SK-N-SH (cell line): ENCODE measurements around the gene SRRM2. TPM values are rescaled to one million over a fixed set of nuclear protein-coding genes. Genes with fewer than 3 reads are reported as not detected.

ENCODE experiments used
- CTCF ChIA-PET: fragments of 300-600, 350-600 bp; formaldehyde crosslinking; extraction: SDS; loops from one replicate; lab custom pipeline; 2021; lab: Yijun Ruan, JAX
- POLR2A ChIA-PET: fragments of 350-600 bp; sonication (Branson Sonifier 250); formaldehyde crosslinking; extraction: SDS; loops from one replicate; lab custom pipeline; 2020; ENCODE audit warnings: antibody characterized with exemption, inconsistent platforms; lab: Yijun Ruan, JAX
- DNase-seq: peaks from one replicate; pipeline ENCODE4 v3.0.0; 2012
- H2AFZ ChIP-seq: fragments of 200-600 bp; sonication (generic); 2 replicates; pipeline ENCODE4 v1.8.1; 2016; ENCODE audit warnings: antibody characterized with exemption, mild to moderate bottlenecking, low read depth
- H3F3A ChIP-seq: fragments of 200-600 bp; sonication (generic); replicated peaks from 2 replicates; pipeline ENCODE3; 2016; ENCODE audit warnings: antibody characterized with exemption, mild to moderate bottlenecking; ENCODE audit not compliant: insufficient read depth
- H3K27ac ChIP-seq, 2 experiments: fragments of 200-500 bp in 1 of 2; fragments of 200-600 bp in 1 of 2; sonication (Bioruptor generic) in 1 of 2; sonication (generic), shearing (Covaris generic) in 1 of 2; 2 replicates each; pipeline versions ENCODE4 v1.5.1 to v1.6.1; 2014 to 2016; ENCODE audit warnings: low read depth in 2 of 2, inconsistent platforms in 1 of 2, low read length in 1 of 2, mild to moderate bottlenecking in 1 of 2, mixed read lengths in 1 of 2
- H3K27me3 ChIP-seq: fragments of 200-600 bp; sonication (generic), shearing (Covaris generic); 2 replicates; pipeline ENCODE4 v1.6.1; 2016; ENCODE audit warnings: mixed run types; ENCODE audit not compliant: insufficient read depth
- H3K36me3 ChIP-seq, 2 experiments: fragments of 200-500 bp in 1 of 2; fragments of 200-600 bp in 1 of 2; sonication (Bioruptor generic) in 1 of 2; sonication (generic) in 1 of 2; replicated peaks in 1 of 2; 2 replicates each; pipeline versions ENCODE3 to v1.5.1; 2014 to 2016; ENCODE audit warnings: low read length in 1 of 2, mild to moderate bottlenecking in 1 of 2; ENCODE audit not compliant: insufficient read depth in 2 of 2, control insufficient read depth in 1 of 2
- H3K4me1 ChIP-seq, 2 experiments: fragments of 200-500 bp in 1 of 2; fragments of 200-600 bp in 1 of 2; sonication (Bioruptor generic) in 1 of 2; sonication (generic), shearing (Covaris generic) in 1 of 2; 2 replicates each; pipeline versions ENCODE4 v1.5.1 to v1.6.1; 2014 to 2016; ENCODE audit warnings: low read depth in 1 of 2, low read length in 1 of 2, mixed run types in 1 of 2; ENCODE audit not compliant: insufficient read depth in 2 of 2, control insufficient read depth in 1 of 2
- H3K4me2 ChIP-seq: fragments of 200-600 bp; sonication (generic), shearing (Covaris generic); 2 replicates; pipeline ENCODE4 v1.6.1; 2017; ENCODE audit warnings: mixed run types
- H3K4me3 ChIP-seq, 2 experiments: fragments of 200-500 bp in 1 of 2; fragments of 200-600 bp in 1 of 2; sonication (Bioruptor generic) in 1 of 2; sonication (generic), shearing (Covaris generic) in 1 of 2; 2 replicates each; pipeline versions ENCODE4 v1.5.1 to v1.8.1; 2014 to 2016; ENCODE audit warnings: low read depth in 2 of 2, inconsistent platforms in 1 of 2, low read length in 1 of 2, mild to moderate bottlenecking in 1 of 2, mixed read lengths in 1 of 2, moderate library complexity in 1 of 2
- H3K79me2 ChIP-seq: fragments of 200-600 bp; sonication (generic); 2 replicates; pipeline ENCODE4 v1.8.1; 2017; ENCODE audit warnings: mild to moderate bottlenecking; ENCODE audit not compliant: insufficient read depth
- H3K9ac ChIP-seq: fragments of 200-600 bp; sonication (generic); 2 replicates; pipeline ENCODE4 v1.6.1; 2017; ENCODE audit warnings: mixed run types
- H3K9me2 ChIP-seq: fragments of 200-600 bp; sonication (generic); 2 replicates; pipeline ENCODE4 v1.6.1; 2017; ENCODE audit warnings: mixed run types
- H3K9me3 ChIP-seq: fragments of 200-600 bp; sonication (generic); 2 replicates; pipeline ENCODE4 v1.6.1; 2017; ENCODE audit warnings: mixed run types, mild to moderate bottlenecking, moderate library complexity
- H4K20me1 ChIP-seq: fragments of 200-600 bp; sonication (generic); 2 replicates; pipeline ENCODE4 v1.6.1; 2017; ENCODE audit warnings: mild to moderate bottlenecking, mixed run types; ENCODE audit not compliant: insufficient read depth
- EP300 ChIP-seq, 2 experiments: IDR thresholded peaks; 2 replicates each; pipeline versions ENCODE4 v1.4.0 to v1.6.1; 2012; ENCODE audit warnings: borderline replicate concordance in 1 of 2, low read depth in 1 of 2, low read length in 1 of 2
- EZH2phosphoT487 ChIP-seq: fragments of 200-600 bp; sonication (generic); IDR thresholded peaks from 2 replicates; pipeline ENCODE4 v1.6.1; 2017; ENCODE audit warnings: low read depth, mixed run types, mild to moderate bottlenecking, antibody characterized with exemption, moderate library complexity, borderline replicate concordance
- FOXM1 ChIP-seq: IDR thresholded peaks from 2 replicates; pipeline ENCODE4 v1.4.0; 2012; ENCODE audit warnings: low read depth, mild to moderate bottlenecking
- GATA2 ChIP-seq: sonication (generic); formaldehyde crosslinking; IDR thresholded peaks from 2 replicates; pipeline ENCODE4 v1.5.0; 2020; ENCODE audit warnings: mild to moderate bottlenecking, missing genetic modification reagents
- MEF2A ChIP-seq: IDR thresholded peaks from 2 replicates; pipeline ENCODE4 v1.4.0; 2012; ENCODE audit warnings: low read depth, borderline replicate concordance
- MXI1 ChIP-seq: IDR thresholded peaks from 2 replicates; pipeline ENCODE4 v1.6.1; 2012; ENCODE audit warnings: mild to moderate bottlenecking, low read depth, low read length, improper control_type of control experiment
- POLR2AphosphoS5 ChIP-seq: IDR thresholded peaks from 2 replicates; pipeline ENCODE4 v1.6.1; 2012; ENCODE audit warnings: low read depth, low read length
- RCOR1 ChIP-seq: fragments of 150-350 bp; IDR thresholded peaks from 2 replicates; pipeline ENCODE4 v1.6.1; 2017; ENCODE audit warnings: antibody characterized with exemption, low read length
- RFX5 ChIP-seq: IDR thresholded peaks from 2 replicates; pipeline ENCODE4 v1.6.1; 2012; ENCODE audit warnings: mild to moderate bottlenecking, improper control_type of control experiment, low read length
- SIN3A ChIP-seq: IDR thresholded peaks from 2 replicates; pipeline ENCODE4 v1.6.1; 2012; ENCODE audit warnings: low read depth, mild to moderate bottlenecking, low read length, moderate library complexity, borderline replicate concordance
- SMC3 ChIP-seq: IDR thresholded peaks from 2 replicates; pipeline ENCODE4 v1.6.1; 2012; ENCODE audit warnings: low read depth, low read length, improper control_type of control experiment
- TAF1 ChIP-seq: IDR thresholded peaks from 2 replicates; pipeline ENCODE4 v1.6.1; 2012; ENCODE audit warnings: low read depth, mild to moderate bottlenecking, low read length, moderate library complexity, borderline replicate concordance
- TCF12 ChIP-seq: IDR thresholded peaks from 2 replicates; pipeline ENCODE4 v1.4.0; 2012
- TEAD4 ChIP-seq: IDR thresholded peaks from 2 replicates; pipeline ENCODE4 v1.4.0; 2012; ENCODE audit warnings: mild to moderate bottlenecking, borderline replicate concordance; ENCODE audit not compliant: insufficient read depth
- WGBS: methylation state at CpG from one replicate; pipeline ENCODE4 v1.1.6; 2017; ENCODE audit warnings: low lambda C conversion rate; 5-methylcytosine and 5-hydroxymethylcytosine counted together
- polyA plus RNA-seq, 3 experiments: library from polyadenylated mRNA; depleted of rRNA; stranded (reverse); fragments of >200 nt; gene quantifications; 2 replicates each; pipeline ENCODE4 v1.2.3, GENCODE V29; 2012
- TF ChIP-seq, protein P1 (sequence below): fragments of 150-350 bp; IDR thresholded peaks from 2 replicates; pipeline ENCODE4 v1.6.1; 2017; ENCODE audit warnings: antibody characterized with exemption, low read length, low read depth, borderline replicate concordance
- TF ChIP-seq, protein P2 (sequence below): IDR thresholded peaks from 2 replicates; pipeline ENCODE4 v1.6.1; 2012; ENCODE audit warnings: mild to moderate bottlenecking, low read depth, low read length, moderate library complexity
- TF ChIP-seq, protein P3 (sequence below): fragments of 200-600 bp; sonication (generic); IDR thresholded peaks from 2 replicates; pipeline ENCODE4 v1.6.1; 2017; ENCODE audit warnings: antibody characterized with exemption, mild to moderate bottlenecking, moderate library complexity
- TF ChIP-seq, protein P4 (sequence below): IDR thresholded peaks from 2 replicates; pipeline ENCODE4 v1.4.0; 2012; ENCODE audit warnings: low read depth, borderline replicate concordance
- TF ChIP-seq, protein P5 (sequence below): fragments of 150-350 bp; IDR thresholded peaks from 2 replicates; pipeline ENCODE4 v1.6.1; 2016; ENCODE audit warnings: mild to moderate bottlenecking, low read depth, low read length

The SRRM2 gene
- polyA plus RNA-seq, 1 of the 3 experiments (the other 2 are of a cell fraction): 143 TPM

DNA sequence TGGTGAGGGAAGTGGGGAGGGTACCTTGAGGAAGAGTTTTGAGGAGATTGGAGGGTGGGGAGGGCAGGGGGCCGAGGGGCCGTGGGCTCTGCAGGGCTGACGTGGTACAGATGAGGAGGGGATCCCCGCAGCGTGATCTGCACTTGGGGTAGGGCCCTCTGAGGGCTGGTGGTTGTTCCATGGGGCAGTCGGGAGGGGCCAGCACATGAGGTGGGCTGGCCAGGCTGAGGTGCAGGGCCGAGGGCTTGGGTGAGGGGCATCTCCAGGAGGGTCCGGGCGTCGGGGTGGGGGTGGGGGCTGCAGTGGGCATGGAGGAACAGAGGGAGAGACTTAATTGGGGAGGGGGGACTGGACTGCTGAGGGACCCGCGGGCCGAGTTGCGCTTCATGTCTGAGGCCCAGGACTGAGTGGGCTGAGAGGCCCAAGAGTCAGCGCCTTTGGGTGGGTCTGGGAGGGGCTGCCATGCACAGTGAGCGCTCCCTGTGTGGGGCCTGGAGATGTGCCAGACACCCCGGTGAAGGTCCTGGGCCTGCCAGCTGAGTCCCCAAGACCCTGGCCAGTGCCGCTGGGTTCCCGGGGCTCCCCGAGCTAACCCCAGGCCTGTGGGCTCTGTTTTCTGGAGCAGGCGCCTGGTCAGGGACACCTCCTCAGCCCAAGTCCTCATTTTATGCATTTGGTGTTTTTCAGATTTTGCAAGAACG, 45.7 kb upstream of the SRRM2 start (continued):
- TF ChIP-seq RFX5 (no peak), SMC3 (no peak), RCOR1 (no peak), TEAD4 (no peak), POLR2AphosphoS5 (no peak), SIN3A (no peak), GATA2 (no peak), FOXM1 (no peak)
- TF ChIP-seq, protein P1, sequence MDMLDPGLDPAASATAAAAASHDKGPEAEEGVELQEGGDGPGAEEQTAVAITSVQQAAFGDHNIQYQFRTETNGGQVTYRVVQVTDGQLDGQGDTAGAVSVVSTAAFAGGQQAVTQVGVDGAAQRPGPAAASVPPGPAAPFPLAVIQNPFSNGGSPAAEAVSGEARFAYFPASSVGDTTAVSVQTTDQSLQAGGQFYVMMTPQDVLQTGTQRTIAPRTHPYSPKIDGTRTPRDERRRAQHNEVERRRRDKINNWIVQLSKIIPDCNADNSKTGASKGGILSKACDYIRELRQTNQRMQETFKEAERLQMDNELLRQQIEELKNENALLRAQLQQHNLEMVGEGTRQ: no peak

DNA sequence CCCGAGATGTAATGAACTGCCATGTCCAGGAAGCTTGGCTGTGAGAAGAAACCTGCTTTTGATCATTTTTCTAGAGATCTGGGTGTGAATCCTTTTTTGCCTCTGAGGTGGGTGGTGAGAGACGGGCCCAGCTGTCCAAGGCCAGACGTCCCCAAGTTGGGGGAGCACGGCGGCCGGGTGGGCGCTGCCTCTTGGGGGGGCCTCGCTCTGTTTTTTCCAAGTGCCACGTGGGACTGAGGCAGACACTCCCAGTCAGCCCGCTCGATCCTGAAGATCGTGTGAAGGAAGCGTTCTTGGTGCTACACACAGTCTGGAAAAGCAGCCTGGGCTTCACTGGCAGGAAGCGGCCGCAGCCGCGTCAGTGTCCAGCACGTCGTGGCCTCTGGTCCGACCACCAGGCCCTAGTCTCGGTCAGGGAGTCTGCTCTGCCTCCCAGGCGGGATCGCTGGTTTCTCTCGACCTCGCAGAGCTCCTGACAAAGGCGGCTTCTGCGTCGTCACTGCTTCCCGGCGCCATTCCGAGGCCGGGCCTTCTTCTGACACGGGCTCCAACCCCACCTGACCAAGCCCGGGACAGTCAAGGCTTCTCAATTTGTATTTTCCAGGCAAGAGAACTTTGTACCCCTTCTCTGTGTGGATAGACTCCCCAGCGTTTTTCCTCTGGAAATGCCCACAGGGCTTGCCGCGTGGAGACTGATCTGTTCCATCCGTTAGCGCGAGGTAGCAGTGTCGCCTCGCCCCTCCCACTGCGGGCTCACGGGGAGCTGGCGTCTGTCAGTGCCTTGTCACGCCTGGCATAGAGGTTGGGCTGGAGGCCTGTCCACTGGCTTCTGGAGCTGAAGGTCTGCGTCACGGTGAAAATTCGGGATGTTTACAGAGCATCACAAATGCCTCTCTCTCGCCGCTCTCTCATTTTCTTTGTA, 44.8 kb upstream of the SRRM2 start:
- Histone ChIP-seq H3K4me3 (no peak overlapping the region), H3F3A (no peaks in the 10 kb centered on the region), H3K36me3 (peaks cover 0 to 49% of the 10 kb centered on the region in 2 experiments), H3K9me2 (no peaks in the 10 kb centered on the region), H3K9me3 (no peaks in the 10 kb centered on the region), H3K27me3 (no peaks in the 10 kb centered on the region), H3K4me1 (no peaks in the 10 kb centered on the region; a peak in 1 of 4 replicates), H3K4me2 (no peak overlapping the region), H4K20me1 (no peaks in the 10 kb centered on the region), H3K9ac (no peak overlapping the region), H3K27ac (no peak overlapping the region), H3K79me2 (0 out of 2 replicates have a peak, but pooled peaks cover 4% of the 10 kb centered on the region), H2AFZ (no peak overlapping the region)
- WGBS: 93% methylated on average over 48 of the region's 51 CpGs
- POLR2A ChIA-PET: no interaction called here
- CTCF ChIA-PET: no interaction called here
- DNase-seq: no peak
- no peak for TF ChIP-seq EZH2phosphoT487
- TF ChIP-seq, protein P2, sequence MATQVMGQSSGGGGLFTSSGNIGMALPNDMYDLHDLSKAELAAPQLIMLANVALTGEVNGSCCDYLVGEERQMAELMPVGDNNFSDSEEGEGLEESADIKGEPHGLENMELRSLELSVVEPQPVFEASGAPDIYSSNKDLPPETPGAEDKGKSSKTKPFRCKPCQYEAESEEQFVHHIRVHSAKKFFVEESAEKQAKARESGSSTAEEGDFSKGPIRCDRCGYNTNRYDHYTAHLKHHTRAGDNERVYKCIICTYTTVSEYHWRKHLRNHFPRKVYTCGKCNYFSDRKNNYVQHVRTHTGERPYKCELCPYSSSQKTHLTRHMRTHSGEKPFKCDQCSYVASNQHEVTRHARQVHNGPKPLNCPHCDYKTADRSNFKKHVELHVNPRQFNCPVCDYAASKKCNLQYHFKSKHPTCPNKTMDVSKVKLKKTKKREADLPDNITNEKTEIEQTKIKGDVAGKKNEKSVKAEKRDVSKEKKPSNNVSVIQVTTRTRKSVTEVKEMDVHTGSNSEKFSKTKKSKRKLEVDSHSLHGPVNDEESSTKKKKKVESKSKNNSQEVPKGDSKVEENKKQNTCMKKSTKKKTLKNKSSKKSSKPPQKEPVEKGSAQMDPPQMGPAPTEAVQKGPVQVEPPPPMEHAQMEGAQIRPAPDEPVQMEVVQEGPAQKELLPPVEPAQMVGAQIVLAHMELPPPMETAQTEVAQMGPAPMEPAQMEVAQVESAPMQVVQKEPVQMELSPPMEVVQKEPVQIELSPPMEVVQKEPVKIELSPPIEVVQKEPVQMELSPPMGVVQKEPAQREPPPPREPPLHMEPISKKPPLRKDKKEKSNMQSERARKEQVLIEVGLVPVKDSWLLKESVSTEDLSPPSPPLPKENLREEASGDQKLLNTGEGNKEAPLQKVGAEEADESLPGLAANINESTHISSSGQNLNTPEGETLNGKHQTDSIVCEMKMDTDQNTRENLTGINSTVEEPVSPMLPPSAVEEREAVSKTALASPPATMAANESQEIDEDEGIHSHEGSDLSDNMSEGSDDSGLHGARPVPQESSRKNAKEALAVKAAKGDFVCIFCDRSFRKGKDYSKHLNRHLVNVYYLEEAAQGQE: no peak
- TF ChIP-seq, protein P3, sequence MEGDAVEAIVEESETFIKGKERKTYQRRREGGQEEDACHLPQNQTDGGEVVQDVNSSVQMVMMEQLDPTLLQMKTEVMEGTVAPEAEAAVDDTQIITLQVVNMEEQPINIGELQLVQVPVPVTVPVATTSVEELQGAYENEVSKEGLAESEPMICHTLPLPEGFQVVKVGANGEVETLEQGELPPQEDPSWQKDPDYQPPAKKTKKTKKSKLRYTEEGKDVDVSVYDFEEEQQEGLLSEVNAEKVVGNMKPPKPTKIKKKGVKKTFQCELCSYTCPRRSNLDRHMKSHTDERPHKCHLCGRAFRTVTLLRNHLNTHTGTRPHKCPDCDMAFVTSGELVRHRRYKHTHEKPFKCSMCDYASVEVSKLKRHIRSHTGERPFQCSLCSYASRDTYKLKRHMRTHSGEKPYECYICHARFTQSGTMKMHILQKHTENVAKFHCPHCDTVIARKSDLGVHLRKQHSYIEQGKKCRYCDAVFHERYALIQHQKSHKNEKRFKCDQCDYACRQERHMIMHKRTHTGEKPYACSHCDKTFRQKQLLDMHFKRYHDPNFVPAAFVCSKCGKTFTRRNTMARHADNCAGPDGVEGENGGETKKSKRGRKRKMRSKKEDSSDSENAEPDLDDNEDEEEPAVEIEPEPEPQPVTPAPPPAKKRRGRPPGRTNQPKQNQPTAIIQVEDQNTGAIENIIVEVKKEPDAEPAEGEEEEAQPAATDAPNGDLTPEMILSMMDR: no peak
- TF ChIP-seq, protein P4, sequence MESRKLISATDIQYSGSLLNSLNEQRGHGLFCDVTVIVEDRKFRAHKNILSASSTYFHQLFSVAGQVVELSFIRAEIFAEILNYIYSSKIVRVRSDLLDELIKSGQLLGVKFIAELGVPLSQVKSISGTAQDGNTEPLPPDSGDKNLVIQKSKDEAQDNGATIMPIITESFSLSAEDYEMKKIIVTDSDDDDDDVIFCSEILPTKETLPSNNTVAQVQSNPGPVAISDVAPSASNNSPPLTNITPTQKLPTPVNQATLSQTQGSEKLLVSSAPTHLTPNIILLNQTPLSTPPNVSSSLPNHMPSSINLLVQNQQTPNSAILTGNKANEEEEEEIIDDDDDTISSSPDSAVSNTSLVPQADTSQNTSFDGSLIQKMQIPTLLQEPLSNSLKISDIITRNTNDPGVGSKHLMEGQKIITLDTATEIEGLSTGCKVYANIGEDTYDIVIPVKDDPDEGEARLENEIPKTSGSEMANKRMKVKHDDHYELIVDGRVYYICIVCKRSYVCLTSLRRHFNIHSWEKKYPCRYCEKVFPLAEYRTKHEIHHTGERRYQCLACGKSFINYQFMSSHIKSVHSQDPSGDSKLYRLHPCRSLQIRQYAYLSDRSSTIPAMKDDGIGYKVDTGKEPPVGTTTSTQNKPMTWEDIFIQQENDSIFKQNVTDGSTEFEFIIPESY: no peak
- TF ChIP-seq, protein P5, sequence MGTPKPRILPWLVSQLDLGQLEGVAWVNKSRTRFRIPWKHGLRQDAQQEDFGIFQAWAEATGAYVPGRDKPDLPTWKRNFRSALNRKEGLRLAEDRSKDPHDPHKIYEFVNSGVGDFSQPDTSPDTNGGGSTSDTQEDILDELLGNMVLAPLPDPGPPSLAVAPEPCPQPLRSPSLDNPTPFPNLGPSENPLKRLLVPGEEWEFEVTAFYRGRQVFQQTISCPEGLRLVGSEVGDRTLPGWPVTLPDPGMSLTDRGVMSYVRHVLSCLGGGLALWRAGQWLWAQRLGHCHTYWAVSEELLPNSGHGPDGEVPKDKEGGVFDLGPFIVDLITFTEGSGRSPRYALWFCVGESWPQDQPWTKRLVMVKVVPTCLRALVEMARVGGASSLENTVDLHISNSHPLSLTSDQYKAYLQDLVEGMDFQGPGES: no peak
- no peak for TF ChIP-seq MXI1
- no peak for TF ChIP-seq TEAD4
- no peak for TF ChIP-seq TCF12
- TF ChIP-seq GATA2: no peak
- TF ChIP-seq TAF1: no peak
- no peak for TF ChIP-seq EP300 (IDR thresholded peaks at IDR 0.05; ENCODE audit: borderline replicate concordance in 1 of 2, low read depth in 1 of 2, low read length in 1 of 2)
- no peak for TF ChIP-seq MEF2A
